Hepatocyte (in vitro differentiated cells): Measurements from ENCODE around the gene SP100. TPM values are rescaled to one million over a fixed set of nuclear protein-coding genes. Genes with fewer than 3 reads are reported as not detected.
"Not testable (repeated sequence)": the region's sequence is repeated elsewhere in the genome, so short reads cannot be mapped to it uniquely, and the experiment has no call there.

Experiments
- DNase-seq: peaks from one replicate; pipeline ENCODE4 v3.0.0-alpha.2; 2016; ENCODE audit warnings: low spot score
- H2AFZ ChIP-seq: fragments of 200-600 bp; sonication (generic); 2 replicates; pipeline ENCODE4 v1.6.0; 2016; ENCODE audit warnings: antibody characterized with exemption, mild to moderate bottlenecking
- H3K27ac ChIP-seq: fragments of 200-600 bp; sonication (generic); 2 replicates; pipeline ENCODE4 v1.5.1; 2016; ENCODE audit warnings: mild to moderate bottlenecking
- H3K27me3 ChIP-seq: fragments of 200-600 bp; sonication (generic); 2 replicates; pipeline ENCODE4 v1.6.1; 2016
- H3K36me3 ChIP-seq: fragments of 200-600 bp; sonication (generic); replicated peaks from 2 replicates; pipeline ENCODE4 v1.5.1; 2016; ENCODE audit warnings: low read depth; ENCODE audit not compliant: insufficient read depth
- H3K4me1 ChIP-seq: fragments of 200-600 bp; sonication (generic); 2 replicates; pipeline ENCODE4 v1.5.1; 2016; ENCODE audit warnings: mild to moderate bottlenecking, moderate library complexity; ENCODE audit not compliant: insufficient read depth
- H3K4me2 ChIP-seq: fragments of 200-600 bp; sonication (generic); 2 replicates; pipeline ENCODE4 v1.6.0; 2016
- H3K4me3 ChIP-seq: fragments of 200-600 bp; sonication (generic); 2 replicates; pipeline ENCODE4 v1.5.1; 2016; ENCODE audit warnings: mild to moderate bottlenecking
- H3K79me2 ChIP-seq: fragments of 200-600 bp; sonication (generic); 2 replicates; pipeline ENCODE4 v1.6.0; 2017; ENCODE audit warnings: mild to moderate bottlenecking
- H3K9me2 ChIP-seq: fragments of 200-600 bp; sonication (generic); replicated peaks from 2 replicates; pipeline ENCODE4 v1.6.0; 2017; ENCODE audit warnings: mild to moderate bottlenecking; ENCODE audit not compliant: insufficient read depth
- H3K9me3 ChIP-seq: fragments of 200-600 bp; sonication (generic); 2 replicates; pipeline ENCODE4 v1.5.1; 2016; ENCODE audit warnings: low read depth, mild to moderate bottlenecking
- H4K20me1 ChIP-seq: fragments of 200-600 bp; sonication (generic); 2 replicates; pipeline ENCODE4 v1.6.0; 2016; ENCODE audit warnings: mild to moderate bottlenecking; ENCODE audit not compliant: insufficient read depth, poor library complexity, severe bottlenecking
- EZH2 ChIP-seq: fragments of 200-600 bp; sonication (generic); IDR thresholded peaks from 2 replicates; pipeline ENCODE4 v1.6.1; 2016; ENCODE audit warnings: antibody characterized with exemption, mild to moderate bottlenecking, borderline replicate concordance
- EZH2phosphoT487 ChIP-seq: fragments of 200-600 bp; sonication (generic); IDR thresholded peaks from one replicate; pipeline ENCODE4 v1.6.1; 2018; ENCODE audit warnings: antibody characterized with exemption, mild to moderate bottlenecking, low read depth, moderate library complexity; ENCODE audit not compliant: unreplicated experiment, severe bottlenecking
- WGBS: methylation state at CpG from one replicate; pipeline ENCODE4 v1.1.6; 2016; ENCODE audit warnings: low lambda C conversion rate; ENCODE audit errors: missing lambda C conversion rate; 5-methylcytosine and 5-hydroxymethylcytosine counted together
- polyA plus RNA-seq: library from polyadenylated mRNA; unstranded; fragments of >200 nt; fragmentation: Nextera tagmentation; extraction: Ambion mirVana; gene quantifications from 2 replicates; pipeline ENCODE4 v1.2.1, GENCODE V29; 2016
- total RNA-seq: library from RNA; depleted of rRNA; stranded (reverse); fragments of >200 nt; gene quantifications from 2 replicates; pipeline ENCODE4 v1.2.3, GENCODE V29; 2014
- TF ChIP-seq, protein P1 (sequence below): fragments of 200-600 bp; sonication (generic); IDR thresholded peaks from 2 replicates; pipeline ENCODE4 v1.5.1; 2016; ENCODE audit warnings: antibody characterized with exemption, mild to moderate bottlenecking; ENCODE audit not compliant: poor library complexity

Gene SP100
- total and polyA plus RNA-seq, 2 experiments from 2014 or later: 30.5 to 42.2 TPM

DNA sequence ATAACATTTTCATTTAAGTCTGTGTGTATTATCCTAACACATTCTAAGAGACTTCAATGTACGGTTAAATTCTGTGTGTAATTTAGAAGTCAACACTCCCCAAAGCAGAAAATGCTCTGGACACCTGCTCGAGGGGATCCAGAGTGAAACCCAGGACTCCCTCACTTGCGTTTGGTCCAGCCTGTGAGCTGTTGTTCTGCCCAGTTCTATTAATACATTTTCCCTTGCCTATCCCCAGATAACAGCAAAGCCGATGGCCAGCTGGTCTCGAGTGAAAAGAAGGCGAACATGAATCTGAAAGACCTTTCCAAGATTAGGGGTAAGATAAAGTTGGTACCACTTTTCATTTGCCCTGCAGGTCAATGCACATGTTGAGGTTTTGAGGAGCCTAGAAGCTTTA is 31.0 kb upstream of the SP100 start:
- Histone ChIP-seq H3K36me3 (no peaks in the 10 kb centered on the region), H2AFZ (no peak overlapping the region), H3K9me3 (no peaks in the 10 kb centered on the region), H4K20me1 (no peaks in the 10 kb centered on the region), H3K4me3 (no peak overlapping the region), H3K4me2 (no peak overlapping the region), H3K27me3 (no peaks in the 10 kb centered on the region), H3K79me2 (no peaks in the 10 kb centered on the region), H3K9me2 (no peaks in the 10 kb centered on the region), H3K27ac (no peak overlapping the region), H3K4me1 (no peaks in the 10 kb centered on the region)
- no peak for DNase-seq
- TF ChIP-seq EZH2 (no peak), EZH2phosphoT487 (no peak)
- TF ChIP-seq, protein P1, sequence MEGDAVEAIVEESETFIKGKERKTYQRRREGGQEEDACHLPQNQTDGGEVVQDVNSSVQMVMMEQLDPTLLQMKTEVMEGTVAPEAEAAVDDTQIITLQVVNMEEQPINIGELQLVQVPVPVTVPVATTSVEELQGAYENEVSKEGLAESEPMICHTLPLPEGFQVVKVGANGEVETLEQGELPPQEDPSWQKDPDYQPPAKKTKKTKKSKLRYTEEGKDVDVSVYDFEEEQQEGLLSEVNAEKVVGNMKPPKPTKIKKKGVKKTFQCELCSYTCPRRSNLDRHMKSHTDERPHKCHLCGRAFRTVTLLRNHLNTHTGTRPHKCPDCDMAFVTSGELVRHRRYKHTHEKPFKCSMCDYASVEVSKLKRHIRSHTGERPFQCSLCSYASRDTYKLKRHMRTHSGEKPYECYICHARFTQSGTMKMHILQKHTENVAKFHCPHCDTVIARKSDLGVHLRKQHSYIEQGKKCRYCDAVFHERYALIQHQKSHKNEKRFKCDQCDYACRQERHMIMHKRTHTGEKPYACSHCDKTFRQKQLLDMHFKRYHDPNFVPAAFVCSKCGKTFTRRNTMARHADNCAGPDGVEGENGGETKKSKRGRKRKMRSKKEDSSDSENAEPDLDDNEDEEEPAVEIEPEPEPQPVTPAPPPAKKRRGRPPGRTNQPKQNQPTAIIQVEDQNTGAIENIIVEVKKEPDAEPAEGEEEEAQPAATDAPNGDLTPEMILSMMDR: no peak
- WGBS: 72% methylated on average over 6 of the region's 6 CpGs

DNA sequence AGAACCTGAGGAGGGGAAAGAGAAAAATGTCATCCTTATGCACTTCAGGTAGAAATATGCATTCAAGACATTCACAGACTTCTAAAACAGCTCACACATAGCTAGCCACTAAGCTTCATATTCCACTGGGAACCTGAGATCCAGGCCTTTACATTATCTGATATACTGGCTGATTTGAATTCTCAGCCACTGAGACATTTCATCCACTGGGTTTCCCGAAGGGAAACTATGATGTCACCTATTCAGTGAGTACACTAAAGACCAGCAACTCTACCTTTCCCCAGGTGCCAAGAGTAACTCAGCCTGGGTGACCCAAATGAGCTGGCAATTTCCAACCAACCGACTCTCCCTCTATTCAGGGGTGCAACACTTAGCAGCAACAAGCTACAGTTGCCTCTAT is 21.7 kb upstream of the SP100 start:
- 86% methylated on average over 2 of the region's 2 CpGs for WGBS
- no peak for TF ChIP-seq EZH2phosphoT487
- TF ChIP-seq, protein P1: no peak
- TF ChIP-seq EZH2: no peak
- Histone ChIP-seq H3K79me2 (no peaks in the 10 kb centered on the region), H2AFZ (no peak overlapping the region), H3K9me2 (no peaks in the 10 kb centered on the region), H3K4me1 (no peaks in the 10 kb centered on the region), H4K20me1 (no peaks in the 10 kb centered on the region), H3K4me2 (no peak overlapping the region), H3K9me3 (no peaks in the 10 kb centered on the region), H3K27me3 (no peaks in the 10 kb centered on the region), H3K27ac (no peak overlapping the region), H3K36me3 (no peaks in the 10 kb centered on the region), H3K4me3 (no peak overlapping the region)
- DNase-seq: no peak

GRCh38 chr2:230398698-230399097 is 17.3 kb upstream of the SP100 start:
- H2AFZ ChIP-seq, H3K4me2 ChIP-seq, H3K27me3 ChIP-seq, H3K36me3 ChIP-seq, H3K4me3 ChIP-seq, H3K79me2 ChIP-seq, H3K9me3 ChIP-seq, H4K20me1 ChIP-seq, H3K27ac ChIP-seq, H3K9me2 ChIP-seq, H3K4me1 ChIP-seq, DNase-seq: not testable (repeated sequence)
- 93% methylated on average over 6 of the region's 6 CpGs for WGBS

- 90% methylated on average over 7 of the region's 7 CpGs for WGBS
- no peak overlapping the region for H2AFZ ChIP-seq
- no peaks in the 10 kb centered on the region for H3K79me2 ChIP-seq
- H3K27me3 ChIP-seq: no peaks in the 10 kb centered on the region
- H3K9me2 ChIP-seq: no peaks in the 10 kb centered on the region
- H4K20me1 ChIP-seq: no peaks in the 10 kb centered on the region
- no peak overlapping the region for H3K4me2 ChIP-seq
- no peak overlapping the region for H3K4me3 ChIP-seq
- no peak for DNase-seq
- H3K4me1 ChIP-seq: no peaks in the 10 kb centered on the region
- no peaks in the 10 kb centered on the region for H3K9me3 ChIP-seq
- H3K27ac ChIP-seq: no peak overlapping the region
- TF ChIP-seq EZH2 (no peak), EZH2phosphoT487 (no peak)
- TF ChIP-seq, protein P1: no peak
- no peaks in the 10 kb centered on the region for H3K36me3 ChIP-seq
These were observed 16.0 kb upstream of the SP100 start for GRCh38 chr2:230400041-230400440.
